ENCODE measurements around the gene NAMPT. TPM values are rescaled to one million over a fixed set of nuclear protein-coding genes. Genes with fewer than 3 reads are reported as not detected.
"Not testable (repeated sequence)": the region's sequence is repeated elsewhere in the genome, so short reads cannot be mapped to it uniquely, and the experiment has no call there.

The NAMPT gene
- polyA plus RNA-seq, 3 donors, result 71.3 to 358 (median 133) TPM

DNA sequence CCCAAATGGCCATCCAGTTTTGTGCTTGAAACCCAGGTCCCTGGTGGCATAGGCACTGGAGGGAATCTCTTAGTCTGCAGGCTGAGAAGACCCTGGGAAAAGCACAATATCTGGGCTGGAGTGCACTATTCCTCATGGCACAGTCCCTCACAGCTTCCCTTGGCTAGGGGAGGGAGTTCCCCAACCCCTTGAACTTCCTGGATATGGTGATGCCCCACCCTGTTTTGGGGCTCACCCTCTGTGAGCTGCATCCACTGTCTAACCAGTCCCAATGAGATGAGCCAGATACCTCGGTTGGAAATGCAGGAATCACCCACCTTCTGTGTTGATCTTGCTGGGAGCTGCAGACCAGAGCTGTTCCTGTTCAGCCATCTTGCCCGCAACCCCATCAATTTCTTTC is 19.8 kb upstream of the NAMPT start:
- Histone ChIP-seq H3K4me3 (replicated peaks in 1 of 3; ENCODE audit: low read depth in 2 of 3, low read length in 3 of 3) (no peak overlapping the region), H3K27me3 (ENCODE audit: control insufficient read depth in 2 of 2, insufficient read depth in 2 of 2, low read length in 2 of 2) (no peaks in the 10 kb centered on the region), H3K4me1 (ENCODE audit: control insufficient read depth in 1 of 2, insufficient read depth in 2 of 2, low read length in 2 of 2) (peaks cover 5% of the 10 kb centered on the region in 2 donors), H4K20me1 (ENCODE audit: insufficient read depth, low read length) (no peaks in the 10 kb centered on the region), H3K79me2 (ENCODE audit: insufficient read depth, low read length) (no peaks in the 10 kb centered on the region), H3K27ac (ENCODE audit: low read depth in 1 of 2, low read length in 2 of 2) (no peak overlapping the region), H3K4me2 (replicated peaks; ENCODE audit: extremely low read depth, low read length, poor library complexity, severe bottlenecking) (no peak overlapping the region), H3K36me3 (replicated peaks in 1 of 2; ENCODE audit: control insufficient read depth in 1 of 2, insufficient read depth in 2 of 2, low read length in 2 of 2) (no peaks in the 10 kb centered on the region), H3K9ac (ENCODE audit: insufficient read depth, low read length, poor library complexity, severe bottlenecking) (no peak overlapping the region), H3K9me3 (replicated peaks in 1 of 2; ENCODE audit: control insufficient read depth in 1 of 2, insufficient read depth in 1 of 2, low read length in 2 of 2) (peaks cover 0 to 16% of the 10 kb centered on the region in 2 donors), H2AFZ (ENCODE audit: insufficient read depth, low read depth, low read length, poor library complexity, severe bottlenecking) (no peak overlapping the region)
- TF ChIP-seq, protein P1, sequence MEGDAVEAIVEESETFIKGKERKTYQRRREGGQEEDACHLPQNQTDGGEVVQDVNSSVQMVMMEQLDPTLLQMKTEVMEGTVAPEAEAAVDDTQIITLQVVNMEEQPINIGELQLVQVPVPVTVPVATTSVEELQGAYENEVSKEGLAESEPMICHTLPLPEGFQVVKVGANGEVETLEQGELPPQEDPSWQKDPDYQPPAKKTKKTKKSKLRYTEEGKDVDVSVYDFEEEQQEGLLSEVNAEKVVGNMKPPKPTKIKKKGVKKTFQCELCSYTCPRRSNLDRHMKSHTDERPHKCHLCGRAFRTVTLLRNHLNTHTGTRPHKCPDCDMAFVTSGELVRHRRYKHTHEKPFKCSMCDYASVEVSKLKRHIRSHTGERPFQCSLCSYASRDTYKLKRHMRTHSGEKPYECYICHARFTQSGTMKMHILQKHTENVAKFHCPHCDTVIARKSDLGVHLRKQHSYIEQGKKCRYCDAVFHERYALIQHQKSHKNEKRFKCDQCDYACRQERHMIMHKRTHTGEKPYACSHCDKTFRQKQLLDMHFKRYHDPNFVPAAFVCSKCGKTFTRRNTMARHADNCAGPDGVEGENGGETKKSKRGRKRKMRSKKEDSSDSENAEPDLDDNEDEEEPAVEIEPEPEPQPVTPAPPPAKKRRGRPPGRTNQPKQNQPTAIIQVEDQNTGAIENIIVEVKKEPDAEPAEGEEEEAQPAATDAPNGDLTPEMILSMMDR (IDR thresholded peaks at IDR 0.05), result no peak
- no CpG with 5 or more reads among the region's 2 CpGs for WGBS (ENCODE audit: insufficient coverage)
- Mint-ChIP-seq H3K36me3 (no peaks in the 10 kb centered on the region), H3K4me1 (peaks cover 13% of the 10 kb centered on the region), H3K4me3 (no peak overlapping the region), H3K9me3 (peaks cover 18 to 35% (median 22%) of the 10 kb centered on the region in 7 donors), H3K27me3 (ENCODE audit: low read depth in 3 of 3) (peaks cover 1 to 9% (median 3%) of the 10 kb centered on the region in 3 donors), H3K27ac (peak overlapping the region in 1 of 7 donors; percentile 6)
- DNase-seq, result peak in 1 of 3 donors; percentile 60
- intact Hi-C loops (cut with micrococcal nuclease), result no loop called here

DNA sequence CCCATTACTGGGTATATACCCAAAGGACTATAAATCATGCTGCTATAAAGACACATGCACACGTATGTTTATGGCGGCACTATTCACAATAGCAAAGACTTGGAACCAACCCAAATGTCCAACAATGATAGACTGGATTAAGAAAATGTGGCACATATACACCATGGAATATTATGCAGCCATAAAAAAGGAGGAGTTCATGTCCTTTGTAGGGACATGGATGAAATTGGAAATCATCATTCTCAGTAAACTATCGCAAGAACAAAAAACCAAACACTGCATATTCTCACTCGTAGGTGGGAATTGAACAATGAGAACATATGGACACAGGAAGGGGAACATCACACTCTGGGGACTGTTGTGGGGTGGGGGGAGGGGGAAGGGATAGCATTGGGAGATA is 13.8 kb upstream of the NAMPT start:
- H3K27me3 Mint-ChIP-seq (ENCODE audit: low read depth in 3 of 3); H3K36me3 Mint-ChIP-seq; H3K27ac Mint-ChIP-seq; H3K4me2 ChIP-seq (replicated peaks; ENCODE audit: extremely low read depth, low read length, poor library complexity, severe bottlenecking); H3K9ac ChIP-seq (ENCODE audit: insufficient read depth, low read length, poor library complexity, severe bottlenecking); H3K9me3 ChIP-seq (replicated peaks in 1 of 2; ENCODE audit: control insufficient read depth in 1 of 2, insufficient read depth in 1 of 2, low read length in 2 of 2); H3K4me3 ChIP-seq (replicated peaks in 1 of 3; ENCODE audit: low read depth in 2 of 3, low read length in 3 of 3); H4K20me1 ChIP-seq (ENCODE audit: insufficient read depth, low read length); H3K27ac ChIP-seq (ENCODE audit: low read depth in 1 of 2, low read length in 2 of 2); H3K79me2 ChIP-seq (ENCODE audit: insufficient read depth, low read length); H3K4me1 Mint-ChIP-seq; H3K36me3 ChIP-seq (replicated peaks in 1 of 2; ENCODE audit: control insufficient read depth in 1 of 2, insufficient read depth in 2 of 2, low read length in 2 of 2); H3K4me1 ChIP-seq (ENCODE audit: control insufficient read depth in 1 of 2, insufficient read depth in 2 of 2, low read length in 2 of 2); H3K4me3 Mint-ChIP-seq; DNase-seq; H3K27me3 ChIP-seq (ENCODE audit: control insufficient read depth in 2 of 2, insufficient read depth in 2 of 2, low read length in 2 of 2); intact Hi-C loops (cut with micrococcal nuclease); H2AFZ ChIP-seq (ENCODE audit: insufficient read depth, low read depth, low read length, poor library complexity, severe bottlenecking): not testable (repeated sequence)
- no CpG with 5 or more reads among the region's 4 CpGs for WGBS (ENCODE audit: insufficient coverage)
- peaks cover 9 to 34% (median 18%) of the 10 kb centered on the region in 7 donors for H3K9me3 Mint-ChIP-seq

DNA sequence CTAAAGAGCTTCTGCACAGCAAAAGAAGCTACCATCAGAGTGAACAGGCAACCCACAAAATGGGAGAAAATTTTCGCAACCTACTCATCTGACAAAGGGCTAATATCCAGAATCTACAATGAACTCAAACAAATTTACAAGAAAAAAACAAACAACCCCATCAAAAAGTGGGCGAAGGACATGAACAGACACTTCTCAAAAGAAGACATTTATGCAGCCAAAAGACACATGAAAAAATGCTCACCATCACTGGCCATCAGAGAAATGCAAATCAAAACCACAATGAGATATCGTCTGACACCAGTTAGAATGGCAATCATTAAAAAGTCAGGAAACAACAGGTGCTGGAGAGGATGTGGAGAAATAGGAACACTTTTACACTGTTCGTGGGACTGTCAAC is 13.4 kb upstream of the NAMPT start:
- H3K27ac ChIP-seq (ENCODE audit: low read depth in 1 of 2, low read length in 2 of 2); H3K4me1 Mint-ChIP-seq; H4K20me1 ChIP-seq (ENCODE audit: insufficient read depth, low read length); H3K4me2 ChIP-seq (replicated peaks; ENCODE audit: extremely low read depth, low read length, poor library complexity, severe bottlenecking); H3K79me2 ChIP-seq (ENCODE audit: insufficient read depth, low read length); H3K4me3 Mint-ChIP-seq; H3K27me3 ChIP-seq (ENCODE audit: control insufficient read depth in 2 of 2, insufficient read depth in 2 of 2, low read length in 2 of 2); H2AFZ ChIP-seq (ENCODE audit: insufficient read depth, low read depth, low read length, poor library complexity, severe bottlenecking); H3K36me3 Mint-ChIP-seq; H3K4me1 ChIP-seq (ENCODE audit: control insufficient read depth in 1 of 2, insufficient read depth in 2 of 2, low read length in 2 of 2); H3K9me3 ChIP-seq (replicated peaks in 1 of 2; ENCODE audit: control insufficient read depth in 1 of 2, insufficient read depth in 1 of 2, low read length in 2 of 2); H3K9ac ChIP-seq (ENCODE audit: insufficient read depth, low read length, poor library complexity, severe bottlenecking); H3K27ac Mint-ChIP-seq; H3K4me3 ChIP-seq (replicated peaks in 1 of 3; ENCODE audit: low read depth in 2 of 3, low read length in 3 of 3); H3K36me3 ChIP-seq (replicated peaks in 1 of 2; ENCODE audit: control insufficient read depth in 1 of 2, insufficient read depth in 2 of 2, low read length in 2 of 2); DNase-seq; H3K27me3 Mint-ChIP-seq (ENCODE audit: low read depth in 3 of 3); intact Hi-C loops (cut with micrococcal nuclease): not testable (repeated sequence)
- WGBS (ENCODE audit: insufficient coverage), result no CpG with 5 or more reads among the region's 4 CpGs
- peaks cover 7 to 30% (median 18%) of the 10 kb centered on the region in 7 donors for H3K9me3 Mint-ChIP-seq

All from CD14-positive monocyte (primary cell).